D721Med (cell line): Measurements from ENCODE around the gene RFPL3.
"Not testable (repeated sequence)": the region's sequence is repeated elsewhere in the genome, so short reads cannot be mapped to it uniquely, and the experiment has no call there.

ENCODE experiments used
- DNase-seq: peaks from one replicate; pipeline ENCODE4 v3.0.0; 2011; ENCODE audit warnings: low spot score; ENCODE audit not compliant: insufficient read length
- FAIRE-seq: peaks from 2 replicates; lab custom pipeline; 2011; peaks lifted over from hg19 to GRCh38; lab: Jason Lieb, UNC
- TF ChIP-seq, protein P1 (sequence below): IDR thresholded peaks from 2 replicates; pipeline ENCODE4 v1.5.1; 2012; ENCODE audit warnings: mild to moderate bottlenecking, control low read depth; ENCODE audit not compliant: insufficient read depth; ENCODE audit errors: missing control alignments

RFPL3 gene

DNA sequence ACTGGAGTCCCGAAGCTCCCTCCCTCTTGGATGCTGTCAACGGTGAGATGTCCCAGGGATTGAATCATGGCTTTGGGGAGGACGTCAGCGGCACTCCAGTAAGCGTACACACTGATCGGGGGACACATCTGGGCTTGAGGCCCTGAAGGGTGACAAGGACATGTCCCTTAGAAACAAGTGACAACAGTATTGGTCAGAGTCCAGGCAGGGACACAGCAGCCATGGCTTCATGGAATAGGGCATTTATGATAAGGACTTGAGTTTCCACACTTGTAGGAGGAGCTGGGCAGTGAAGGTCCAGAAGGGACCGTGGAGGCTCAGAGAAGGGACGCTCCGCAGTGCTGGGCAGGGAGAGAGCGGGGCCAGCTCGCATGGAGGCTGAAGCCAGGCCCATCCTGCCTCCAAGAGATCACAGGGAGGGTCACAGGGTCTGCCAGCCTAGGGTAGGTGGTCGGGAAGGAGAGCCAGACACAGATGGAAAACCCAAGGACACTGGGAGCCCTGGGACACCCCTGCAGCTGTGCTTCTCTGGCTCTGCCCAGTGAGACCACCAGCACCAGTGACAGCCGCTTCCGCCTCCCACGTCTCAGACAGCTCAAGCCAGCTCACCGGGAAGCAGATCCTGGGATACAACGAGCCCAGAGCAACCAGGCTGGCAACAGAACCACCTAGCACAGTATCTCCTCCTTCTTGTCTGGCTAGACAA lies 22.9 kb upstream of the RFPL3 start:
- FAIRE-seq (no peak), DNase-seq (no peak)
- TF ChIP-seq, protein P1, sequence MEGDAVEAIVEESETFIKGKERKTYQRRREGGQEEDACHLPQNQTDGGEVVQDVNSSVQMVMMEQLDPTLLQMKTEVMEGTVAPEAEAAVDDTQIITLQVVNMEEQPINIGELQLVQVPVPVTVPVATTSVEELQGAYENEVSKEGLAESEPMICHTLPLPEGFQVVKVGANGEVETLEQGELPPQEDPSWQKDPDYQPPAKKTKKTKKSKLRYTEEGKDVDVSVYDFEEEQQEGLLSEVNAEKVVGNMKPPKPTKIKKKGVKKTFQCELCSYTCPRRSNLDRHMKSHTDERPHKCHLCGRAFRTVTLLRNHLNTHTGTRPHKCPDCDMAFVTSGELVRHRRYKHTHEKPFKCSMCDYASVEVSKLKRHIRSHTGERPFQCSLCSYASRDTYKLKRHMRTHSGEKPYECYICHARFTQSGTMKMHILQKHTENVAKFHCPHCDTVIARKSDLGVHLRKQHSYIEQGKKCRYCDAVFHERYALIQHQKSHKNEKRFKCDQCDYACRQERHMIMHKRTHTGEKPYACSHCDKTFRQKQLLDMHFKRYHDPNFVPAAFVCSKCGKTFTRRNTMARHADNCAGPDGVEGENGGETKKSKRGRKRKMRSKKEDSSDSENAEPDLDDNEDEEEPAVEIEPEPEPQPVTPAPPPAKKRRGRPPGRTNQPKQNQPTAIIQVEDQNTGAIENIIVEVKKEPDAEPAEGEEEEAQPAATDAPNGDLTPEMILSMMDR, result no peak

DNA sequence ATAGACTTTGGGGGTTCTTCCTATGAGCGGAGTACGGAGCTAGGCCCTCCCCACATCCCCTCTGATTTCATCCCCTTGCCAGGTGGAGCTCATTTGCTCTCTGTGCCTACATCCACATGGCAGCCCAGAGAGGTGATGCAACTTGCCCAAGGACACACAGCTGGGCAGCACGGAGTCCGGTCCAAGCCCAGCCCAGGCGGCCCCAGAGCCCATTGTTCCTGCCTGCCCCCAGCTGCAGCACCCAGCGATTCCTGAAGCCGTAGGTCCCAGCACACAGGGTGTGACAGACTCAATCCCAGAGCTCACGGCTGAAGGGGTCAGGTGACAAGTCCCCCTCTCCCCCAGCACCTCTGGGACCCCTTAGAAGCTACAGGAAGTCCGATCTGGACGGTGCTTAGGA lies 22.2 kb upstream of the RFPL3 start:
- TF ChIP-seq, protein P1, result no peak
- DNase-seq (no peak), FAIRE-seq (no peak)

DNA sequence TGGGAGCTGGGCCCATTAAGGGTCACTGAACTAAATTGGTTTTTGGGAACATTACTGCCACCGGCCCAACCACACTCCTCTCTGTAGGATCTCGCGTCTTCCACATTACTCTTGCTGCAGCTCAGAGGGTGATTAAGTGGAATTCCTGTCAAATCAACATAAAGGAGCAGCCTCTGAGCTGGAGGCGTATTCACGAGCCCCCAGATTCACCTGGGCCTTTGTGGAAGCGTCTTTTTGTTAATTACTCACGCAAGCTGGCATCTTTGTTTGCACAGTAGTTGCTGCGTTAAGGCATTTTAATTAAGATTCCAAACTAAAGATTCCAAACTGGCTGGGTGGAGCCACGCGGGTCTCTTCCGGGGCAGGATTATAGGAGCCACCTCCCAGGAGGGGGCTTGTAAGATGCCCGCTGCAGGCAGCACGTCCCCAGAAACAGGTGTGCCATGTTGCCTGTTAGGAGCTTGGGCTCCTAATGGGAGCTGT lies 21.5 kb upstream of the RFPL3 start:
- FAIRE-seq, result no peak
- TF ChIP-seq, protein P1, result no peak

DNA sequence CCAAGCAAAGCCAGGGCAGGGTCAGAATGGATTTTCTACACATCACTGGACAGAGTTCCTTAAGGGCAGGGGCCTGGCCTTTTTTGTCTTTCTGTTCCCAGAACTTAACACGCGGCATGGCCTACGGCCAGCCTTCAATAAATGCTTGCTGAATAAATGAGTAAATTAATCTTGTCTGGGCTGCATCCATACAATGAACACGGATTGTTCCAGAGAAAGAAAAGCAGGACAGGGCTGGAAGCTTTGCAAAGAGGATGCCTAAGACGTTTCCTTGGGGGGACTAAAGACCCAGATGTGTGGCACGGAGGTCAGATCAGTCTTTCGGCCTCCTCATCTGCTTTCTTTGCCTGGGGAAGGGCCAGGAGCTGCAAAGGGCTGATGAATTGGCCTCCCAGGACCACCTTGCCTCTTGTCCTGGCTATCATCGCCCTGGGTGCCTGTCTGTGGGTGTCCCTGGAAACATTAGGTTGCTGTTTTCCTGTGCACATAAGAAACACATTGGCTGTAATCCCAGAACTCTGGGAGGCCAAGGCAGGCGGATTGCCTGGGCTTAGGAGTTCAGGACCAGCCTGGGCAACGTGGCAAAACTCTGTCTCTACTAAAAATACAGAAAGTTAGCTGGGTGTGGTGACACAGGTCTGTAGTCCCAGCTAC lies 20.8 kb upstream of the RFPL3 start:
- TF ChIP-seq, protein P1, result no peak
- DNase-seq (no peak), FAIRE-seq (no peak)

More for the DNA sequence above, 21.5 kb upstream of the RFPL3 start:
- no peak for DNase-seq

DNA sequence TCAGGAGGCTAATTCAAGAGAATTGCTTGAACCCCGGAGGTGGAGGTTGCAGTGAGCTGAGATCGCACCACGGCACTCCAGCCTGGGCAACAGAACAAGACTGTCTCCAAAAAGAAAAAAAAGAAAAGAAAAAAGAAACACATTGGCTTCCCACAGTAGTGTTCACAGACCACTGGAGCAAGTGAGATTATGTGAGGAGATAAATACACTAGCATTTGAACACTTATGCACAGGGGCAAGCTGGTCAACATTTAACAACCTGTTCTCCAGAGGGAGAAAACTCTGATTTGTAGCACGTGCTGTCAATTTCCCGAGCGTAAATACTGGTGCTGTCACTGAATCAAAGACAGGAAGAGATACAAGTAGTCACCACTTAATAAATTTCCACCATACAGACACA lies 20.2 kb upstream of the RFPL3 start:
- not testable (repeated sequence) for FAIRE-seq

DNA sequence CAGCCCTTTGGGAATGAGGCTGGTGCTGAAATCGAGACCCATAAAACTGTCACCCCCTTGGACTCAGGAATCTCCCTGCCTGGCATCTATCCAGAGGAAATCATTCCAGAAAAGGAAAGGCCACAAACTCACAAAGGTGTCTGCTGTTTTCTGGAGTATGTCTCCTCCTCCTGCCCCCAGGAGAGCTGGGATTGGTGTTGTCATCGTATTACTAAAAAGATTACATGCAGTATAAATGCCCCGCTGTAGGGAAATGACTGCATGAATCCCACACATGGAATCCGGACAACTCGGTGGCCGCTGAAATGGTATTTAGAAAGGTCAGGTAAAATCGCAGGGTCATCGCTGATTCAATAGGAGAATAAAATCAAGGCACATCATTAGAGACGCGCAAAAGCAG lies 18.9 kb upstream of the RFPL3 start:
- TF ChIP-seq, protein P1, result no peak
- FAIRE-seq (no peak), DNase-seq (no peak)

More for the DNA sequence above, 20.2 kb upstream of the RFPL3 start:
- not testable (repeated sequence) for DNase-seq

DNA sequence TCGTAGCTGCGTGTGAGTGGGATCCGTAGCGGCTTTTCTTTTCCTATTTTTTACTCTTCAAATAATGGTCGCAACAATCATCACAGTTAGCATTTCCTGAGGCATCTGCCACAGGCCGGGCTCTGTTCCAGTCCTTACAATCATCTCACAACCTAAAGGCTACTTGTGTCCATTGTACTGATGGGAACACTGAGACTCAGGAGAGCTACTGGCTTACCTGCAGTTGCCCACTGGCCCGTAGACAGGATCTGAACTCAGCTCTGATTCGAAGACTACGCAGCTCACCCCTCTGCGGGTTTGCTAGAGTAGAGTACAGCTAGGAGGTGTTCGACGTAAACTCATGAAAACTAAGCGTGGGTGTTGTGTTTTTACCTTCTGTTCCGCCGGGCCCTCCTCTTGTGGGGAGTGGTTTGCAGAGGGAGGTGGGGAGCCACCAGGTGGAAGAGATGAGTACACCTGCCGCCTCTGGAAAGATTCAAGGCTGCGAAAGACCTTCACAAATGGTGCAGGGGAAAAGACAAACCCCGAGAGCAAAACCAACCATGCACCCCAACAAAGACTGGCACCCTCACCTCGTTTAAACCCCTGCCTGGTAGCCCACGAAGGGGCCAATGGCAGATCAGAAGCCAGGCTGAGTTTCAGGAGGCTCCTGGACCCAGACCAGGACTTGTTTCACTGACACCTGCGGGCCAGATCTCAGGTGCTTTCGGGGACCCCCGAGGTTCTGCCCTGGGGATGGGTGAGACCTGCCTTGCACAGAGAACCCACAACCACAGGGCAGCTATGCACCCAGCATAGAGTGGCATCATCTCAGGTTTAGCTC lies 18.3 kb upstream of the RFPL3 start:
- no peak for FAIRE-seq
- TF ChIP-seq, protein P1, result no peak

More for the DNA sequence above, 18.3 kb upstream of the RFPL3 start:
- no peak for DNase-seq
